NCI-H146 (cell line): Measurements from ENCODE around the gene MDFI.

ENCODE experiments used
- DNase-seq: peaks from one replicate; lab custom pipeline; 2025; lab: John Stamatoyannopoulos, UW

MDFI gene

GRCh38 chr6:41651246-41651961 lies 13.1 kb downstream of the MDFI start:
- DNase-seq: no peak

GRCh38 chr6:41651962-41652657 lies 13.8 kb downstream of the MDFI start:
- peak; percentile 24 for DNase-seq

GRCh38 chr6:41652866-41653652 lies 14.8 kb downstream of the MDFI start:
- DNase-seq: peak; percentile 76

GRCh38 chr6:41653691-41654090 lies 15.4 kb downstream of the MDFI start:
- DNase-seq: no peak

GRCh38 chr6:41654151-41654697 lies 16.0 kb downstream of the MDFI start:
- DNase-seq: no peak

- no peak for DNase-seq
Measured at GRCh38 chr6:41654698-41655151, 16.5 kb downstream of the MDFI start.

GRCh38 chr6:41655176-41655575 lies 16.9 kb downstream of the MDFI start:
- no peak for DNase-seq

GRCh38 chr6:41655646-41656001 lies 17.4 kb downstream of the MDFI start:
- DNase-seq: no peak

GRCh38 chr6:41656002-41656691 lies 17.9 kb downstream of the MDFI start:
- peak; percentile 38 for DNase-seq

- DNase-seq: no peak
Measured at GRCh38 chr6:41657131-41658094, 19.1 kb downstream of the MDFI start.

- DNase-seq: no peak
Measured at GRCh38 chr6:41658636-41659035, 20.4 kb downstream of the MDFI start.

- peak; percentile 68 for DNase-seq
Measured at GRCh38 chr6:41659935-41660334, 21.7 kb downstream of the MDFI start.

- DNase-seq: no peak
Measured at GRCh38 chr6:41663568-41663967, 25.3 kb downstream of the MDFI start.

- no peak for DNase-seq
Measured at GRCh38 chr6:41664271-41664670, 26.0 kb downstream of the MDFI start.

- DNase-seq: no peak
Measured at GRCh38 chr6:41667195-41667594, 28.9 kb downstream of the MDFI start.

GRCh38 chr6:41668968-41669367 lies 30.7 kb downstream of the MDFI start:
- no peak for DNase-seq

GRCh38 chr6:41670703-41671360 lies 32.6 kb downstream of the MDFI start:
- DNase-seq: no peak

GRCh38 chr6:41671376-41671775 lies 33.1 kb downstream of the MDFI start:
- no peak for DNase-seq

- DNase-seq: no peak
Measured at GRCh38 chr6:41672016-41672415, 33.7 kb downstream of the MDFI start.
